ENCODE measurements around the gene CSRNP3.

The CSRNP3 gene

DNA sequence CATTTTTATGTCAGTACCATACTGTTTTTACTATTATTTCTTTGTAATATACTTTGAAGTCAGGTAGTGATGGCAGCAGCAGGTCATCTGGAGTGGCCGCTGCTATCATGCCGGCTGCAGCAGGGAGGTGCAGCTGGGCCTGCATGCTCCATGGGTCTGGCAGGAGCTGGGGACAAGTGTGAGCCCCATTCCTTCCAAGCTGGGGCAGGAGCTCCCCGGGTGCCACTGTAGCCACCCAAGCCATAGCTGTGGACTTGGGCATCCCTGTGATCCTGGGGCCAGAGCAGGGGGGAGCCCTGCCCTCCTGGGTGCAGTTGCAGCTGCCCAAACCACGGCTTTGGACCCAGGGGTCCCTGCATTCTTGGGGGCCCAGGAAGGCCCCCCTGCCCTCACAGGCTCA is 59.2 kb downstream of the CSRNP3 start:
- no peak overlapping the region for H3K9ac ChIP-seq (ENCODE audit: low read length)
- H3K27me3 ChIP-seq (ENCODE audit: control insufficient read depth, insufficient read depth, low read length), result no peaks in the 10 kb centered on the region
- H3K27ac ChIP-seq (ENCODE audit: low read depth, low read length), result no peak overlapping the region
- no peaks in the 10 kb centered on the region for H3K36me3 ChIP-seq (ENCODE audit: control insufficient read depth, insufficient read depth, low read length)
- H3K4me3 ChIP-seq (ENCODE audit: low read length), result no peak overlapping the region
- H3K4me1 ChIP-seq (ENCODE audit: control insufficient read depth, insufficient read depth, low read length), result no peaks in the 10 kb centered on the region

DNA sequence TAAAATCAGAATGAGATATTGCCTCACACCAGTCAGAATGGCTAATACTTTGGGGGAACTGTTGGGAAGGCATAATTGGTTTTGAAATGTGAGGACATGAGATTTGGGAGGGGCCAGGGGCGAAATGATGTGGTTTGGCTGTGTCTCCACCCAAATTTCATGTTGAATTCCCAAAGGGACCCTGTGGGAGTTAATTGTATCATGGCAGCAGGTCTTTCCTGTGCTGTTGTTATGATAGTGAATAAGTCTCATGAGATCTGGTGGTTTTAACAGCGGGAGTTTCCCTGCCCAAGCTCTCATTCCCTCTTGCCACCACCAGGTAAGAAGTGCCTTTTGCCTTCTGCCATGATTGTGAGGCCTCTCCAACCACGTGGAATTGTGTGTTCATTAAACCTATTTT is 59.6 kb downstream of the CSRNP3 start:
- Histone ChIP-seq H3K27me3 (ENCODE audit: control insufficient read depth, insufficient read depth, low read length) (no peaks in the 10 kb centered on the region), H3K36me3 (ENCODE audit: control insufficient read depth, insufficient read depth, low read length) (no peaks in the 10 kb centered on the region), H3K4me1 (ENCODE audit: control insufficient read depth, insufficient read depth, low read length) (no peaks in the 10 kb centered on the region), H3K27ac (ENCODE audit: low read depth, low read length) (no peak overlapping the region), H3K9ac (ENCODE audit: low read length) (no peak overlapping the region), H3K4me3 (ENCODE audit: low read length) (no peak overlapping the region)

DNA sequence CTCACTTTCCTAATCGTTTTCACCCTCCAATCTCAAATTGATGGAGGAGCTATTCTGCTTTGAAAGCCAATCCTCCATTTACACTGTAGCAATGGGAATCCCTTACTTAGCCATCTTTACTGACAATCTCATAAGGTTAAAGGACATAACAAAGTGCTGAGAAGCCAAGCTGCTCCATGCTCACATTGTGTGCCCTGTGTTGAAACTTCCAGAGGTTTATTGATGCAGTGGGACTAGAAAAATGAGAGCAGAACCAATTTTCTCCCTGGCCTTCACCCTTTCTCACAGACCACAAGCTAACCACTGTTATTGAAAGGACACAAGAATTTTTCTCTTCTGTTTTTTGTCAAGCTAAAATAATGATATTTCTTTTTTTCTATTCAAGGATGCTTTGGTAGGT is 63.8 kb downstream of the CSRNP3 start:
- Histone ChIP-seq H3K27ac (ENCODE audit: low read depth, low read length) (no peak overlapping the region), H3K27me3 (ENCODE audit: control insufficient read depth, insufficient read depth, low read length) (no peaks in the 10 kb centered on the region), H3K36me3 (ENCODE audit: control insufficient read depth, insufficient read depth, low read length) (no peaks in the 10 kb centered on the region), H3K4me1 (ENCODE audit: control insufficient read depth, insufficient read depth, low read length) (peaks cover 2% of the 10 kb centered on the region), H3K9ac (ENCODE audit: low read length) (no peak overlapping the region), H3K4me3 (ENCODE audit: low read length) (no peak overlapping the region)

DNA sequence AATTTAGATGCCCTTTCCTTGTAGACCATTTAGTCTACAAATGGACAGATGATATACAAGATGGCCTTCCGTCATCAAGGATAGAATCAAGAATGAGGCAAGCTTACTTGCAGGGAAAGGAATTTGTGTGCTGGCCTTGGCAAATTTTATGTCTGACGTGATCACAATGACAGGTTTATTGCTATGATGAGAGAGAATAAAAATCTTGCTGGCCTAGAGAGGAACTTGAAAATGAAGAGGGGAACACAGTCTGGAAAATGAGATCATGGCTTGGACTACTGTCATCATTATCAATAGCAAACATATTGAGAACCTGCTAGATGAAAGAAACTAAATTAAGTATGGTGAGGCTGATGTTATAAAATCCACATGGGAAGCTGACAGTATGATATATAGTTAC is 66.0 kb downstream of the CSRNP3 start:
- Histone ChIP-seq H3K36me3 (ENCODE audit: control insufficient read depth, insufficient read depth, low read length) (no peaks in the 10 kb centered on the region), H3K27ac (ENCODE audit: low read depth, low read length) (no peak overlapping the region), H3K9ac (ENCODE audit: low read length) (no peak overlapping the region), H3K27me3 (ENCODE audit: control insufficient read depth, insufficient read depth, low read length) (no peaks in the 10 kb centered on the region), H3K4me3 (ENCODE audit: low read length) (no peak overlapping the region), H3K4me1 (ENCODE audit: control insufficient read depth, insufficient read depth, low read length) (peaks cover 2% of the 10 kb centered on the region)

DNA sequence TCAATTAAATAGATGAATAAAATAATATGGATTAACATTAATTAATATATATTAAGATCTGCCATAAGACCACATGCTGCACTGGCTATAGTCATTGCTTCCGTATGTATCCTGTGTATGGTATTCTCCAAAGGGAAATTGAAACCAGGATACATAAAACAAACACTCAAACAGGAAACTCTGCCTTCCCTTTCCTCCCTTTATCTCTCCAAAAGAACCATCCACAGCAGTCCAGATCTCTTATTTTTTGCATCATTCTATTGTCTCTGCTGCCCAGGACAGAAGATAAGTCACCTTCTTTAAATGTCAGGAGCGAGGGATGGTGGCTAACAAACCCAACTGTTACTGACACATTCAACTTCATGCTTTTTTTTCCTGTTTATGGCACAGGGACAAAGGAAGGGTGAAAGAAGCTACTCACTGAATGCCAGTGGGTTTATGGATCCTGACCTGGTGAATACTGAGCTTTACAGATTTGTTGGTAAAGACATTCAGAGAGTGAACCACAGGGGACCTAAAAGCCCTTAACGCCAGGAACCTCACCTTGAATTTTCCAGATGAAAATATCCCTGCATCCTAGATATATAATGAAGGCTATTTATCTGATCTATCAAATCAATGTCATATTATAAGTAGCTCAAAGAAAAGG is 67.5 kb downstream of the CSRNP3 start:
- Histone ChIP-seq H3K4me1 (ENCODE audit: control insufficient read depth, insufficient read depth, low read length) (peaks cover 2% of the 10 kb centered on the region), H3K27ac (ENCODE audit: low read depth, low read length) (no peak overlapping the region), H3K9ac (ENCODE audit: low read length) (no peak overlapping the region), H3K27me3 (ENCODE audit: control insufficient read depth, insufficient read depth, low read length) (no peaks in the 10 kb centered on the region), H3K4me3 (ENCODE audit: low read length) (no peak overlapping the region), H3K36me3 (ENCODE audit: control insufficient read depth, insufficient read depth, low read length) (no peaks in the 10 kb centered on the region)

DNA sequence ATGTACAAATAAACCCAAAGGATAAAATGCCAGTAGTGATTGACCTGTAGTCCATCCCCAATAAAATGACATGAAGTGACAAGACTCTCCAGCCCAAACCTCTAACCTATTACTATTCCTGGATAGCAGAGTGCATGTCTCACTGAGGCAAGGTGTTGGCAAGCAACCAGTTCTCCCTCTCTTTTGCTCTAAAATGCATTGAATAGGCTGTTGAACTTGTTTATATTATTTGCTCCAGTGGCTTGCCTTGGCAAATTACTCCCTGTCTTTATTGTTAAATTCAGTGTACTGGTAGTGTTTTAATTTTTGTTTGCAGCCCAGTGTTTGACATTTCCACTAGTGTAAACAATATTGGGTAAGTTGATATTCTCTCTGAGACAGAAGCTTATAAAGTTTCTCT is 70.5 kb downstream of the CSRNP3 start:
- Histone ChIP-seq H3K4me1 (ENCODE audit: control insufficient read depth, insufficient read depth, low read length) (peaks cover 2% of the 10 kb centered on the region), H3K9ac (ENCODE audit: low read length) (no peak overlapping the region), H3K27ac (ENCODE audit: low read depth, low read length) (no peak overlapping the region), H3K27me3 (ENCODE audit: control insufficient read depth, insufficient read depth, low read length) (no peaks in the 10 kb centered on the region), H3K36me3 (ENCODE audit: control insufficient read depth, insufficient read depth, low read length) (no peaks in the 10 kb centered on the region), H3K4me3 (ENCODE audit: low read length) (no peak overlapping the region)

DNA sequence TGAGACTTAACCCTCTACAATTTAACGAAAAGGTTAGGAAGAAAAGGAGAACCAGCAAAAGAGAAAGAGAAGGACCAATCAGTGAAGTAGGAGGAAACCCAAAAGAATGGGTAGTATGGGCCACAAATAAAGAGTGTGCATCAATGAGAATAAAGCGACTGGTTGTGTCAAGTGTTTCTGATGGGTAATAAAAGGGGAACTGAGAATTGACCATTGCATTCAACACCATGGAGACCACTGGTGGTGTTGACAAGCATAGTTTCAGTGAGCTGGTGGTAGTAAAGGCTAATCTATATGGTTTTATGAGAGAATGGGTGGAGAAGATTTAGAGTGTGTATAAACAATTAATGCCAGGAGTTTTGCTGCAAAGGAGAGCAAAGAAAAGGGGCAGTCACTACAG is 75.4 kb downstream of the CSRNP3 start:
- Histone ChIP-seq H3K27me3 (ENCODE audit: control insufficient read depth, insufficient read depth, low read length) (no peaks in the 10 kb centered on the region), H3K9ac (ENCODE audit: low read length) (no peak overlapping the region), H3K27ac (ENCODE audit: low read depth, low read length) (no peak overlapping the region), H3K4me1 (ENCODE audit: control insufficient read depth, insufficient read depth, low read length) (no peaks in the 10 kb centered on the region), H3K36me3 (ENCODE audit: control insufficient read depth, insufficient read depth, low read length) (no peaks in the 10 kb centered on the region), H3K4me3 (ENCODE audit: low read length) (no peak overlapping the region)

DNA sequence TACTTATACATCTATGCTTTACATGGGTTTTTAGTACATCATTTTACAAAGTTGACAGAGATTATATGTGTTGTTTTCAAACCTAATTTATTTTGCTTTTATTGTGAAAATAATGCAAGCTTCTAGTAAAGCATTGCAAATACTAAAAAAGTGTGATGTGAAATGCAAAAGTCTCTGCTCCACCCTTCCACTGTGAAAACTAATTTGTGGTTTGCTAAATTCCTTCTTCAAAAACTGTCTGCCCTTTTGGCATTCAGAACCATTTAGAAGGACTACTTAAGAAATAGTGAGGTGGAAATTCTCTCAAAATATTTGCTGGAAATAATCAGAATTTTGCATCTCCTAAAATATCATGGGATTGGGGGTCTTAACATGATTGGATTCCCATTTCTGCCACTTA is 78.4 kb downstream of the CSRNP3 start:
- H3K27ac ChIP-seq (ENCODE audit: low read depth, low read length), result no peak overlapping the region
- H3K9ac ChIP-seq (ENCODE audit: low read length), result no peak overlapping the region
- H3K36me3 ChIP-seq (ENCODE audit: control insufficient read depth, insufficient read depth, low read length), result no peaks in the 10 kb centered on the region
- no peaks in the 10 kb centered on the region for H3K27me3 ChIP-seq (ENCODE audit: control insufficient read depth, insufficient read depth, low read length)
- no peaks in the 10 kb centered on the region for H3K4me1 ChIP-seq (ENCODE audit: control insufficient read depth, insufficient read depth, low read length)
- H3K4me3 ChIP-seq (ENCODE audit: low read length), result no peak overlapping the region

DNA sequence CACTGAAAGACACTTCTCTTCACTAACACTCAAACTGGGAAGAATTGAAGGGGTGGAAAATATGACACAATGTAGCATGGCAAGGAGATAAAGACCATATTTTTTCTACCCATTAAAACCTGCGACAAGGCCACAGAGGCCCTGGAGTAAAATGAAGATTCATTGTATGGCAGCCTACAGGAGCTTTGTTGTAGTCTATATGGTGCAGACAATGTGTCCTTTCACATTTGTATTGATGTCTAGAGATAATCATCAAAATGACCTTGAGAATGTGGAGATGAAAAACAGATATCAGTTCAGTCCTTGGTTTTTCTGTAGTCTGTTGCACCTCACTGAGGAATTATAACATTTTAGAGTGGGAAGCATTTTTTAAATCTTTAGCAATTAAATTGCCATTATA is 80.1 kb downstream of the CSRNP3 start:
- Histone ChIP-seq H3K36me3 (ENCODE audit: control insufficient read depth, insufficient read depth, low read length) (no peaks in the 10 kb centered on the region), H3K4me3 (ENCODE audit: low read length) (no peak overlapping the region), H3K27ac (ENCODE audit: low read depth, low read length) (no peak overlapping the region), H3K9ac (ENCODE audit: low read length) (no peak overlapping the region), H3K4me1 (ENCODE audit: control insufficient read depth, insufficient read depth, low read length) (no peaks in the 10 kb centered on the region), H3K27me3 (ENCODE audit: control insufficient read depth, insufficient read depth, low read length) (no peaks in the 10 kb centered on the region)

DNA sequence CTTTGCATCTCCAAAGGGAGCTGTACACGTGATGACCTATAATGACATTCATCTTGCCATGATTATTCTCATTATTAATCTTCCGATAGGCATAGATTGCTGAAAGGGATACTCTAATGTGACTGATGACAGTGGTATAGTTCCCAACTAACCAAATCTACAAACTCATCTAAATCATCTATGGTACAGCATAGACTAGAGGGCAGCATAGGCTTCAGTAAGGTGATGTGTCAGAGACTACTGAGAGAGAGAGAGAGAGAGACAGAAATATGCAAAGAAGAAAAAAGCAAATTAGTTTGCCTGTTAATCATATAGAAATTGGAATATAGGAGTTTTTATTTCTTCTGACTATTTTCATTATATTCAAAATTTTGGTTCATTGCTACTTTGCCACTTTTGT is 89.3 kb downstream of the CSRNP3 start:
- H3K9ac ChIP-seq (ENCODE audit: low read length), result no peak overlapping the region
- no peak overlapping the region for H3K4me3 ChIP-seq (ENCODE audit: low read length)
- H3K36me3 ChIP-seq (ENCODE audit: control insufficient read depth, insufficient read depth, low read length), result no peaks in the 10 kb centered on the region
- H3K4me1 ChIP-seq (ENCODE audit: control insufficient read depth, insufficient read depth, low read length), result no peaks in the 10 kb centered on the region
- no peak overlapping the region for H3K27ac ChIP-seq (ENCODE audit: low read depth, low read length)
- H3K27me3 ChIP-seq (ENCODE audit: control insufficient read depth, insufficient read depth, low read length), result no peaks in the 10 kb centered on the region

DNA sequence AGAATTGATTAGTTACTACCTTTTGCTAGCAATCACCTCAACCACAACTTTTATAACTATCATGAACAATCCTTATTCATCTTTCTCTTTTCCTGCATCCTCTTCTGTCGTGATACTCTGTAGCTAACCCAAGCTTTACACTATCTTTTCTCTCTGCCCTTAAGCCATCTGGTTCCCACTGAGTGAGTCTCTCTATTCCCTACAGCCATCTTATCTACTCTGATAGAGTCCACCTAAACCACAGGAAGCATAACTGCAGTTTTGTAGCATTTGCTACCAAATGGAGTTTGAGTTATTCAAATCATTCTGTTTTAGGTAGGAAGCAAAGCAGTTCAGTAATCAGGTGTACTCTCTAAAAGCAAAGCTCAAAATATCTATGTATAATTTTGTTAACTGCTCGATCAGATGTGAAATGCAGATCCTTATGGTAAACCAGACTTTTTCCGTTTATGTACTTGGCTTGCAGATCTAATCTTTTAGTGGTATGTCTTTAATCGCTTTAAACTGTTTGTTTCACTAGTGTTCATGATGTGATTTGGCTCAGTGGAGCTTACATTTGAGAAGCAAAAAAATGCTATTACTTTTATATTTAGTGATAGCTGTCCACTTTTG is 91.0 kb downstream of the CSRNP3 start:
- no peak overlapping the region for H3K27ac ChIP-seq (ENCODE audit: low read depth, low read length)
- H3K9ac ChIP-seq (ENCODE audit: low read length), result no peak overlapping the region
- H3K27me3 ChIP-seq (ENCODE audit: control insufficient read depth, insufficient read depth, low read length), result no peaks in the 10 kb centered on the region
- no peaks in the 10 kb centered on the region for H3K4me1 ChIP-seq (ENCODE audit: control insufficient read depth, insufficient read depth, low read length)
- no peaks in the 10 kb centered on the region for H3K36me3 ChIP-seq (ENCODE audit: control insufficient read depth, insufficient read depth, low read length)
- no peak overlapping the region for H3K4me3 ChIP-seq (ENCODE audit: low read length)

DNA sequence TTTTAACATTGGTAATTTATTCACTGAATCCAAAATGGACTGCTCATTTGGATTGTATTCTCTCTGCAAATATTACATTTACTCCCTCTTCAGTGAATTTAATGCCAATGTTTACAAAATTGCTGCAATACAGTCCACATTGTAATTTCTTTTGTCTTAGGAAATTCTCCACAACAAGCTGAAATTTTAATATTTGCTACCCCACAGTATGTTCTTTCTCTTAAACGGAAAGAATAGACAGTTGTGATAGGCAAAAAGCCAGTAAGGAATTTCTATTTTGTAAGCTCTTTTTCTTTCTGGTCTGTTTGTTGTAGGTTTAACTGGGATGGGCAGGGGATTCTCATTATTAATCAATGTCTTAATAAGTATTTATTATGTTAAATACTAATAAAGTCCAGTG is 92.0 kb downstream of the CSRNP3 start:
- H3K36me3 ChIP-seq (ENCODE audit: control insufficient read depth, insufficient read depth, low read length), result no peaks in the 10 kb centered on the region
- no peaks in the 10 kb centered on the region for H3K4me1 ChIP-seq (ENCODE audit: control insufficient read depth, insufficient read depth, low read length)
- no peak overlapping the region for H3K27ac ChIP-seq (ENCODE audit: low read depth, low read length)
- H3K9ac ChIP-seq (ENCODE audit: low read length), result no peak overlapping the region
- H3K27me3 ChIP-seq (ENCODE audit: control insufficient read depth, insufficient read depth, low read length), result no peaks in the 10 kb centered on the region
- H3K4me3 ChIP-seq (ENCODE audit: low read length), result no peak overlapping the region

DNA sequence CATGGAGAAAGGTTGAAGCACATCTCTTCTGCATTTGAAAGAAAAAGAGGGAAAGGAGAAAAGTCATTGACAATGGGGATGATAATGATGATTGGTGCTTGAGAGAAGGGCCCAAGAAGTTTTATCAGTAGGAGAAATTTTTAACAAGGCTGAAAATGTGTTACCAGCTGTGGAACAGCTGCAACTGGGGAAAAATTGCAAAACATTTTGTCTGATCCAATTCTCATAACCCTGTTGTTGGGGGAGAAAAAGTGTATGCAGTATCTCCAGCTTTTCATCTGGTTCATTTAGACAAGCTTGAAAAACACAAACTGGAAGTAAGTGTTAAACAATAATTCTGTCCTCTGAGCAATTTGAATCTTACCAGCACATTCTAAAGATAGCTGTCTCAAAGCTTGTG is 92.7 kb downstream of the CSRNP3 start:
- Histone ChIP-seq H3K27me3 (ENCODE audit: control insufficient read depth, insufficient read depth, low read length) (no peaks in the 10 kb centered on the region), H3K4me3 (ENCODE audit: low read length) (no peak overlapping the region), H3K9ac (ENCODE audit: low read length) (no peak overlapping the region), H3K4me1 (ENCODE audit: control insufficient read depth, insufficient read depth, low read length) (no peaks in the 10 kb centered on the region), H3K36me3 (ENCODE audit: control insufficient read depth, insufficient read depth, low read length) (no peaks in the 10 kb centered on the region), H3K27ac (ENCODE audit: low read depth, low read length) (no peak overlapping the region)
